ENCODE data around the gene FNTB.
A peak's percentile ranks its signal among the peaks of the same experiment; 100 is the strongest.
"Not testable (repeated sequence)": the region's sequence is repeated elsewhere in the genome, so short reads cannot be mapped to it uniquely, and the experiment has no call there.

FNTB gene

GRCh38 chr14:65019944-65020566, 33.4 kb downstream of the FNTB start:
- DNase-seq, result peak; percentile 61

GRCh38 chr14:65024957-65025356, 38.3 kb downstream of the FNTB start:
- no peak for DNase-seq

- no peak for DNase-seq
Measured at GRCh38 chr14:65025818-65026217, 39.1 kb downstream of the FNTB start.

GRCh38 chr14:65026526-65026925, 39.8 kb downstream of the FNTB start:
- DNase-seq, result no peak

- no peak for DNase-seq
Measured at GRCh38 chr14:65027127-65027799, 40.6 kb downstream of the FNTB start.

- no peak for DNase-seq
Measured at GRCh38 chr14:65028937-65029336, 42.2 kb downstream of the FNTB start.

- DNase-seq, result not testable (repeated sequence)
Measured at GRCh38 chr14:65031321-65031720, 44.6 kb downstream of the FNTB start.

- no peak for DNase-seq
Measured at GRCh38 chr14:65032319-65032718, 45.6 kb downstream of the FNTB start.

GRCh38 chr14:65033181-65033580, 46.5 kb downstream of the FNTB start:
- no peak for DNase-seq

- DNase-seq, result no peak
Measured at GRCh38 chr14:65034021-65034420, 47.3 kb downstream of the FNTB start.

GRCh38 chr14:65035049-65035448, 48.4 kb downstream of the FNTB start:
- DNase-seq, result no peak

- no peak for DNase-seq
Measured at GRCh38 chr14:65038966-65039365, 52.3 kb downstream of the FNTB start.

GRCh38 chr14:65040666-65041433, 54.2 kb downstream of the FNTB start:
- no peak for DNase-seq

- no peak for DNase-seq
Measured at GRCh38 chr14:65041434-65041915, 54.8 kb downstream of the FNTB start.

GRCh38 chr14:65042296-65042695, 55.6 kb downstream of the FNTB start:
- DNase-seq, result no peak

GRCh38 chr14:65042731-65043372, 56.2 kb downstream of the FNTB start:
- DNase-seq, result no peak

- DNase-seq, result no peak
Measured at GRCh38 chr14:65043893-65044595, 57.3 kb downstream of the FNTB start.

GRCh38 chr14:65044596-65044959, 57.9 kb downstream of the FNTB start:
- no peak for DNase-seq

GRCh38 chr14:65045006-65045405, 58.3 kb downstream of the FNTB start:
- DNase-seq, result no peak

- no peak for DNase-seq
Measured at GRCh38 chr14:65045709-65046108, 59.0 kb downstream of the FNTB start.

GRCh38 chr14:65052832-65053231, 66.1 kb downstream of the FNTB start:
- DNase-seq, result no peak

- DNase-seq, result no peak
Measured at GRCh38 chr14:65053466-65053865, 66.8 kb downstream of the FNTB start.
